PFSK-1 (cell line): Measurements from ENCODE around the gene POU2F2.

Experiments used
- POLR2AphosphoS5 ChIP-seq: IDR thresholded peaks from 2 replicates; pipeline ENCODE4 v1.6.1; 2012; ENCODE audit warnings: low read depth, mild to moderate bottlenecking, control low read depth, low read length, moderate library complexity
- SIN3A ChIP-seq: IDR thresholded peaks from 2 replicates; pipeline ENCODE4 v1.6.1; 2012; ENCODE audit warnings: mild to moderate bottlenecking, low read length, moderate library complexity, borderline replicate concordance; ENCODE audit not compliant: insufficient read depth
- TAF1 ChIP-seq: IDR thresholded peaks from 2 replicates; pipeline ENCODE4 v1.6.1; 2012; ENCODE audit warnings: low read length, control low read depth, borderline replicate concordance; ENCODE audit not compliant: insufficient read depth
- TF ChIP-seq, protein P1 (sequence below), 2 experiments: IDR thresholded peaks; 2 replicates each; pipeline versions ENCODE4 v1.6.1 to v1.8.0; 2011 to 2012; ENCODE audit warnings: low read depth in 2 of 2, low read length in 2 of 2, control low read depth in 1 of 2, inconsistent platforms in 1 of 2, mild to moderate bottlenecking in 1 of 2, moderate library complexity in 1 of 2; ENCODE audit not compliant: insufficient read depth in 1 of 2

DNA sequence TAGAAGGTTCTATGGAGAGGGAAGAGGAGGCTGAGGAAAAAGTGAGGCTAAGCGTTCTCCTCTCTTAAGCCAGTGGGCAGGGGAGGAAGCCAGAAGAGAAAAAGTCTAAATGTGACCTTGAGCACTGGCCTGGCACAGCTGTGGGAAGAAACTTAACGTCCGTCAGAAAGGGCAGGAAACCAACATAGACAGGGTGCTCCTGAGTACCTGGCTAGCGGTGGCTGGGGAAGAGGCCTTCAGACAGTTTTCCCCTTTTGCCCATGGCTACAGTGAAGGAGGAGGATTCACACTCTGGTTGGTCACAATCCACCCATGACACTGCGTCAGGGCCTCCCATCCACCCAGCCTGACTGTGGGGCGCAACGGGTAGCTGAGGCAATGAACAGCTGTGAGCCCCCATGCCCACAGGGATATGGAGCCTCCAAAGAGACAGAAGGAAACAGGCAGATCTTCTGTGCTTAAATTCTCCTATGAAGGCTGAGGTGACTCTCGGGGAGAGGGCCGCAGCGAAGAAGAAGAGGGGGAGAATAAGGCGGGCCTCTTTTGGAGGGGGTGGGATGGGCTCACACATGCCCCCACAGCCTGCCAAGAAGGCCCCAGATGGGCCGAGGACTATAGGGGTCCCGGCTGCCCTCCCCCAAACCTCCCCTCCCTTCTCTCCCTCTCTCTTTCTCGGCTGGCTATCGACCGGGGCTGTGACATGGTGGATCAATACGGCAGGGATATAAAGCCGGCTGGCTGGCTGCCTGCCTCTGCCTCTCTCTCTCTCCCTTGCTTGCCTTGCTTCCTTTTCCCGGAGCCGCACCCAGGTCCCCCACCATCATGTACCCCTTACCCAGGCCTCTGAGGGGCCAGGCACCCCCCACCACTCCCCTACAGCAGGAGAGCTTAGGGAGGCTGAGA, 19.8 kb upstream of the POU2F2 start:
- no peak for TF ChIP-seq POLR2AphosphoS5
- no peak for TF ChIP-seq SIN3A
- TF ChIP-seq TAF1: no peak
- TF ChIP-seq, protein P1, sequence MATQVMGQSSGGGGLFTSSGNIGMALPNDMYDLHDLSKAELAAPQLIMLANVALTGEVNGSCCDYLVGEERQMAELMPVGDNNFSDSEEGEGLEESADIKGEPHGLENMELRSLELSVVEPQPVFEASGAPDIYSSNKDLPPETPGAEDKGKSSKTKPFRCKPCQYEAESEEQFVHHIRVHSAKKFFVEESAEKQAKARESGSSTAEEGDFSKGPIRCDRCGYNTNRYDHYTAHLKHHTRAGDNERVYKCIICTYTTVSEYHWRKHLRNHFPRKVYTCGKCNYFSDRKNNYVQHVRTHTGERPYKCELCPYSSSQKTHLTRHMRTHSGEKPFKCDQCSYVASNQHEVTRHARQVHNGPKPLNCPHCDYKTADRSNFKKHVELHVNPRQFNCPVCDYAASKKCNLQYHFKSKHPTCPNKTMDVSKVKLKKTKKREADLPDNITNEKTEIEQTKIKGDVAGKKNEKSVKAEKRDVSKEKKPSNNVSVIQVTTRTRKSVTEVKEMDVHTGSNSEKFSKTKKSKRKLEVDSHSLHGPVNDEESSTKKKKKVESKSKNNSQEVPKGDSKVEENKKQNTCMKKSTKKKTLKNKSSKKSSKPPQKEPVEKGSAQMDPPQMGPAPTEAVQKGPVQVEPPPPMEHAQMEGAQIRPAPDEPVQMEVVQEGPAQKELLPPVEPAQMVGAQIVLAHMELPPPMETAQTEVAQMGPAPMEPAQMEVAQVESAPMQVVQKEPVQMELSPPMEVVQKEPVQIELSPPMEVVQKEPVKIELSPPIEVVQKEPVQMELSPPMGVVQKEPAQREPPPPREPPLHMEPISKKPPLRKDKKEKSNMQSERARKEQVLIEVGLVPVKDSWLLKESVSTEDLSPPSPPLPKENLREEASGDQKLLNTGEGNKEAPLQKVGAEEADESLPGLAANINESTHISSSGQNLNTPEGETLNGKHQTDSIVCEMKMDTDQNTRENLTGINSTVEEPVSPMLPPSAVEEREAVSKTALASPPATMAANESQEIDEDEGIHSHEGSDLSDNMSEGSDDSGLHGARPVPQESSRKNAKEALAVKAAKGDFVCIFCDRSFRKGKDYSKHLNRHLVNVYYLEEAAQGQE (IDR thresholded peaks at IDR 0.05; ENCODE audit: insufficient read depth in 1 of 2, low read depth in 2 of 2, low read length in 2 of 2): no peak
